GM12878 (cell line): ENCODE measurements around the gene PTPRJ. TPM values are rescaled to one million over a fixed set of nuclear protein-coding genes. Genes with fewer than 3 reads are reported as not detected.
A peak's percentile ranks its signal among the peaks of the same experiment; 100 is the strongest.

Source experiments
- BHLHE40 ChIP-seq, 2 experiments: fragments of 450-650 bp in 1 of 2; IDR thresholded peaks; 2 replicates each; pipeline ENCODE4 v1.6.1; 2011 to 2017; ENCODE audit warnings: low read depth in 2 of 2, borderline replicate concordance in 1 of 2, improper control_type of control experiment in 1 of 2, low read length in 1 of 2, mild to moderate bottlenecking in 1 of 2
- CBX3 ChIP-seq: fragments of 200-600 bp; sonication (generic); IDR thresholded peaks from 2 replicates; pipeline ENCODE4 v1.6.1; 2016; ENCODE audit warnings: low read depth, borderline replicate concordance
- CHD2 ChIP-seq: IDR thresholded peaks from 2 replicates; pipeline ENCODE4 v1.6.1; 2011; ENCODE audit warnings: low read depth, low read length, improper control_type of control experiment, borderline replicate concordance
- GATAD2B ChIP-seq: fragments of 450-650 bp; conservative IDR thresholded peaks from 2 replicates; pipeline ENCODE4 v1.6.1; 2017; ENCODE audit warnings: low read depth, mild to moderate bottlenecking, moderate library complexity
- JUNB ChIP-seq: IDR thresholded peaks from 2 replicates; pipeline ENCODE4 v1.6.1; 2016; ENCODE audit warnings: antibody characterized with exemption, mild to moderate bottlenecking
- JUND ChIP-seq: IDR thresholded peaks from 2 replicates; pipeline ENCODE4 v1.6.1; 2012; ENCODE audit warnings: low read depth, mild to moderate bottlenecking, low read length, improper control_type of control experiment, moderate library complexity
- LARP7 ChIP-seq: fragments of 450-650 bp; IDR thresholded peaks from 2 replicates; pipeline ENCODE4 v1.6.1; 2017; ENCODE audit warnings: mild to moderate bottlenecking
- RFX5 ChIP-seq: IDR thresholded peaks from 2 replicates; pipeline ENCODE4 v1.6.1; 2011; ENCODE audit warnings: low read depth, low read length, improper control_type of control experiment
- SP1 ChIP-seq: IDR thresholded peaks from one replicate; pipeline ENCODE4 v1.6.1; 2011; ENCODE audit warnings: low read depth, low read length
- SREBF2 ChIP-seq: IDR thresholded peaks from 2 replicates; pipeline ENCODE4 v1.6.1; 2012; ENCODE audit warnings: mild to moderate bottlenecking, low read length
- TBL1XR1 ChIP-seq: IDR thresholded peaks from 2 replicates; pipeline ENCODE4 v1.6.1; 2012; ENCODE audit warnings: low read depth, low read length, improper control_type of control experiment
- polyA plus RNA-seq, 11 experiments: library from polyadenylated mRNA; depleted of rRNA in 4 of 11; unstranded in 6 of 11; stranded (reverse) in 5 of 11; fragments of >200 nt; fragmentation: Nextera tagmentation in 4 of 11; fragmentation: Illumina TruSeq in 1 of 11; extraction: Ambion mirVana in 4 of 11; extraction: Trizol in 1 of 11; gene quantifications; 1 replicate in 1 of 11; 2 replicates in 10 of 11; pipeline versions ENCODE4 v1.2.1 to v1.2.3, GENCODE V29; 2011 to 2016; ENCODE audit warnings: inconsistent platforms in 2 of 11, missing spikeins in 2 of 11, low read depth in 1 of 11
- total RNA-seq, 4 experiments: library from RNA; depleted of rRNA in 3 of 4; stranded (reverse); fragments of >200 nt in 3 of 4; fragmentation: Illumina TruSeq in 1 of 4; extraction: Trizol in 1 of 4; gene quantifications; 2 replicates each; pipeline versions ENCODE4 v1.2.1 to v1.2.3, GENCODE V29; 2013 to 2021
- TF ChIP-seq, protein P1 (sequence below): IDR thresholded peaks from 2 replicates; pipeline ENCODE4 v1.6.1; 2012; ENCODE audit warnings: low read depth, low read length, improper control_type of control experiment
- TF ChIP-seq, protein P2 (sequence below): IDR thresholded peaks from 2 replicates; pipeline ENCODE4 v1.6.1; 2012; ENCODE audit warnings: low read depth, low read length, improper control_type of control experiment

Gene PTPRJ
- total and polyA plus RNA-seq, 10 of the 15 experiments (the other 5 are each of a cell fraction or from before 2014, with no cell fraction given), result 0.22 to 22.4 (median 7.4) TPM

DNA sequence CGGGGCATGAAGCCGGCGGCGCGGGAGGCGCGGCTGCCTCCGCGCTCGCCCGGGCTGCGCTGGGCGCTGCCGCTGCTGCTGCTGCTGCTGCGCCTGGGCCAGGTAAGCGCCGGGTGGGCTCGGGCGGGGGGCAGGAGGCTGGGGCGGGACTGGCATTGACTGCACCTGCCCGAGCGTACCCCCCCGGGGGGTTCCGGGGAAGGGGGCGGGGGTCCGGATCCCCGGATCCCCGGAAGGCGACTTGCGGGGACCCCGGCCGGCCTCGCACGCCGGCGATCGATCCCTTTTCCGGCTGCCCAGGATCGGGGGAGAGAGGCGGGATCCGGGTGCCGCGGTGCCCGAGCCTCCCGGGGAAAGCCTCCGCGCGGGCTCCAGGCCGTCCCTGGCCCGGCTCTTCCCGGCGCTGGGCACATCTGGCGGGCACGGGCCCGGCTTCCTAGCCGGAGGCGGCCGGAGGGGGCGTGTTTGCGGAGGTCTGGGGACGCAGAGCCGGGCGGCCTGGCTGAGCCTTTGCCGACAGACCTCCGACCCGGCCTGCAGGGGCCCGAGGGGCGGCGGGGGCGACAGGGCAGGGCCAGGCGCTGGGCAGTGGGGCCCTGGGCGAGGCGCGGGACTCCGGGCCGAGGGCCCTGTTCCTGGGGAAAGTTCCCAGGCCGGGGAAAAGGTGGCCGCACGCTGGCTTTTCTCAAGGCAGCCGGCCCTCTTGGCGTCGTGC is 705 bp downstream of the PTPRJ start (continued):
- TF ChIP-seq, protein P1, sequence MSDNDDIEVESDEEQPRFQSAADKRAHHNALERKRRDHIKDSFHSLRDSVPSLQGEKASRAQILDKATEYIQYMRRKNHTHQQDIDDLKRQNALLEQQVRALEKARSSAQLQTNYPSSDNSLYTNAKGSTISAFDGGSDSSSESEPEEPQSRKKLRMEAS, result no peak
- TF ChIP-seq, protein P2, sequence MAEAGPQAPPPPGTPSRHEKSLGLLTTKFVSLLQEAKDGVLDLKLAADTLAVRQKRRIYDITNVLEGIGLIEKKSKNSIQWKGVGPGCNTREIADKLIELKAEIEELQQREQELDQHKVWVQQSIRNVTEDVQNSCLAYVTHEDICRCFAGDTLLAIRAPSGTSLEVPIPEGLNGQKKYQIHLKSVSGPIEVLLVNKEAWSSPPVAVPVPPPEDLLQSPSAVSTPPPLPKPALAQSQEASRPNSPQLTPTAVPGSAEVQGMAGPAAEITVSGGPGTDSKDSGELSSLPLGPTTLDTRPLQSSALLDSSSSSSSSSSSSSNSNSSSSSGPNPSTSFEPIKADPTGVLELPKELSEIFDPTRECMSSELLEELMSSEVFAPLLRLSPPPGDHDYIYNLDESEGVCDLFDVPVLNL, result no peak
- TF ChIP-seq CHD2 (no peak), LARP7 (0 out of 2 replicates have a peak, but pooled peaks have one; percentile 11), BHLHE40 (IDR thresholded peaks at IDR 0.05; ENCODE audit: borderline replicate concordance in 1 of 2, low read depth in 2 of 2, low read length in 1 of 2) (peak in 1 of 2 experiments; percentile 4; a peak in 1 of 4 replicates), SREBF2 (no peak), TBL1XR1 (no peak), JUND (no peak), JUNB (no peak), RFX5 (no peak), CBX3 (no peak), SP1 (no peak), GATAD2B (peak; percentile 22; the same call in 1 of the 2 replicates)
- TF ChIP-seq, all 136 proteins: peak for 6
